ENCODE results near the gene SVIP. TPM values are rescaled to one million over a fixed set of nuclear protein-coding genes. Genes with fewer than 3 reads are reported as not detected.

The SVIP gene
- total RNA-seq, 1 experiment from 2014 or later = 34.2 TPM

DNA sequence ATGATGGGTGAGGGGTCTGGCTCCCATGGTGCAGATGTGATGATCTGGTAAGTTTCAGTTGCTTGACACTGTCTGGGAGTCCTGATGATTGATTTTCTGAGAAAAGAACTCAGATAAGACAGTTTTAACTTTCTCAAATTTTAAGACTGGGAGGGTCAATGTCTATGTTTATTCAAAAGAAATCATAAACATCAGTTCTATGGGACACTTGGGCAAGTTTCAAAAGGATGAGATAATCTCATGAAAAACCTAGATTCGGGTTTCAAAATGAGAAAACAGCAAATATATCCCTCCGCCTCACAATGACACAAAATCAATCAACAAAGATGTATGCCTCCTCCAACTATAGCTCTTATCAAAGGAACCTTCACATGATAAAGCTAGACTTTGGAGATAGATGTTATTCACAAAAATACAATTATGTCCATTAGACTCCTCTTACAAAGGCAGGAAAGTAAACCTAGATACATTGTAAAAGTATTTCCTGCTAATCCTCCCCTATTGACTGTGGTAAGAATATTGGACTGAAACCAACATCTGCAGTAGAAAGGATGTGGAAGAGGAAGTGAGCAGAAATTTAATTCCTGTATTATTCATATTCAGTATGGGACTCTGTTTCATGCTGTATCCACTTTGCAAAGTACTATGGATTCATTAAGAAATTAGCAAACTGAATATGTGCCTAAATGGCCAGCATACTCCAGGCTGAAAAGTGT, 21.6 kb downstream of the SVIP start:
- BruUV-seq (replicated peaks) = no TSS peak
- POLR2A ChIA-PET (ENCODE audit: unreplicated experiment) = no interaction called here
- H3K4me2 ChIP-seq = no peak overlapping the region

GRCh38 chr11:22807391-22807790, 22.2 kb downstream of the SVIP start:
- H2AFZ ChIP-seq = no peak overlapping the region
- H3K4me3 ChIP-seq = no peak overlapping the region
- no peaks in the 10 kb centered on the region for H3K9me2 ChIP-seq (ENCODE audit: insufficient read depth)
- BruUV-seq (replicated peaks) = no TSS peak
- H3K79me2 ChIP-seq (ENCODE audit: low read depth) = no peaks in the 10 kb centered on the region
- no peaks in the 10 kb centered on the region for H3F3A ChIP-seq (ENCODE audit: insufficient read depth, low read depth)
- DNase-seq = no peak
- no peaks in the 10 kb centered on the region for H3K27me3 ChIP-seq (ENCODE audit: insufficient read depth, low read depth)
- no peaks in the 10 kb centered on the region for H3K9me3 ChIP-seq (ENCODE audit: insufficient read depth, low read depth)
- H3K36me3 ChIP-seq (ENCODE audit: low read depth) = no peaks in the 10 kb centered on the region
- POLR2A ChIA-PET (ENCODE audit: unreplicated experiment) = no interaction called here
- intact Hi-C loops (cut with micrococcal nuclease; ENCODE audit: unreplicated experiment) = no loop called here
- no peaks in the 10 kb centered on the region for H3K4me1 ChIP-seq (replicated peaks; ENCODE audit: insufficient read depth)
- H4K20me1 ChIP-seq (ENCODE audit: insufficient read depth) = no peaks in the 10 kb centered on the region
- no peak overlapping the region for H3K27ac ChIP-seq
- TF ChIP-seq, protein P1, sequence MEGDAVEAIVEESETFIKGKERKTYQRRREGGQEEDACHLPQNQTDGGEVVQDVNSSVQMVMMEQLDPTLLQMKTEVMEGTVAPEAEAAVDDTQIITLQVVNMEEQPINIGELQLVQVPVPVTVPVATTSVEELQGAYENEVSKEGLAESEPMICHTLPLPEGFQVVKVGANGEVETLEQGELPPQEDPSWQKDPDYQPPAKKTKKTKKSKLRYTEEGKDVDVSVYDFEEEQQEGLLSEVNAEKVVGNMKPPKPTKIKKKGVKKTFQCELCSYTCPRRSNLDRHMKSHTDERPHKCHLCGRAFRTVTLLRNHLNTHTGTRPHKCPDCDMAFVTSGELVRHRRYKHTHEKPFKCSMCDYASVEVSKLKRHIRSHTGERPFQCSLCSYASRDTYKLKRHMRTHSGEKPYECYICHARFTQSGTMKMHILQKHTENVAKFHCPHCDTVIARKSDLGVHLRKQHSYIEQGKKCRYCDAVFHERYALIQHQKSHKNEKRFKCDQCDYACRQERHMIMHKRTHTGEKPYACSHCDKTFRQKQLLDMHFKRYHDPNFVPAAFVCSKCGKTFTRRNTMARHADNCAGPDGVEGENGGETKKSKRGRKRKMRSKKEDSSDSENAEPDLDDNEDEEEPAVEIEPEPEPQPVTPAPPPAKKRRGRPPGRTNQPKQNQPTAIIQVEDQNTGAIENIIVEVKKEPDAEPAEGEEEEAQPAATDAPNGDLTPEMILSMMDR (conservative IDR thresholded peaks at IDR 0.05) = no peak
- no peak for TF ChIP-seq EZH2 (IDR thresholded peaks at IDR 0.05; ENCODE audit: low read depth)
- CTCF ChIA-PET = no interaction called here
- H3K4me2 ChIP-seq = no peak overlapping the region

More for the DNA sequence above, 21.6 kb downstream of the SVIP start:
- intact Hi-C loops (cut with micrococcal nuclease; ENCODE audit: unreplicated experiment) = no loop called here
- H3K9me2 ChIP-seq (ENCODE audit: insufficient read depth) = no peaks in the 10 kb centered on the region
- H3F3A ChIP-seq (ENCODE audit: insufficient read depth, low read depth) = no peaks in the 10 kb centered on the region
- H4K20me1 ChIP-seq (ENCODE audit: insufficient read depth) = no peaks in the 10 kb centered on the region
- H3K27ac ChIP-seq = no peak overlapping the region
- H3K4me1 ChIP-seq (replicated peaks; ENCODE audit: insufficient read depth) = no peaks in the 10 kb centered on the region
- H3K36me3 ChIP-seq (ENCODE audit: low read depth) = no peaks in the 10 kb centered on the region
- no peaks in the 10 kb centered on the region for H3K79me2 ChIP-seq (ENCODE audit: low read depth)
- CTCF ChIA-PET = no interaction called here
- no peak for DNase-seq
- H3K27me3 ChIP-seq (ENCODE audit: insufficient read depth, low read depth) = no peaks in the 10 kb centered on the region
- no peak overlapping the region for H2AFZ ChIP-seq
- no peaks in the 10 kb centered on the region for H3K9me3 ChIP-seq (ENCODE audit: insufficient read depth, low read depth)
- no peak overlapping the region for H3K4me3 ChIP-seq
- TF ChIP-seq, protein P1 (conservative IDR thresholded peaks at IDR 0.05) = no peak
- no peak for TF ChIP-seq EZH2 (IDR thresholded peaks at IDR 0.05; ENCODE audit: low read depth)

DNA sequence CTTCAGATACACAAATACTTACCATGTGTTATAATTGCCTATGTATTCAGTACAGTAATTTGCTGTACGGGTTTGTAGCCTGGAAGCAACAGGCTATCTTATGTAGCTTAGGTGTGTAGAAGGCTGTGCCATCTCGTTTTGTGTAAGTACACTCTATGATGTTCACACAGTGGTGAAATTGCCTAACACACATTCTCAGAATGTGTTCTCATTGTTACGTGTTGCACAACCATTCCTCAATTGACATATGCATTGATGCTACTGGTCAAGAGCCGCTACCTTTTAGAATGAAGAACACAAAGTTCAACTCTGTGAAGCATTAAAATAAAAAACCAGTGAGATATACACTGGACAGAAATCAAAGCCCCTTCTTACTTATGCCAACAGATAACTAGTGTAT, 26.7 kb downstream of the SVIP start:
- H3K79me2 ChIP-seq (ENCODE audit: low read depth) = no peaks in the 10 kb centered on the region
- H3K27ac ChIP-seq = no peak overlapping the region
- intact Hi-C loops (cut with micrococcal nuclease; ENCODE audit: unreplicated experiment) = no loop called here
- no peaks in the 10 kb centered on the region for H3K36me3 ChIP-seq (ENCODE audit: low read depth)
- no peak overlapping the region for H3K4me2 ChIP-seq
- H3K9me2 ChIP-seq (ENCODE audit: insufficient read depth) = no peaks in the 10 kb centered on the region
- TF ChIP-seq, protein P1 (conservative IDR thresholded peaks at IDR 0.05) = no peak
- TF ChIP-seq EZH2 (IDR thresholded peaks at IDR 0.05; ENCODE audit: low read depth) = no peak
- no peaks in the 10 kb centered on the region for H3F3A ChIP-seq (ENCODE audit: insufficient read depth, low read depth)
- H3K27me3 ChIP-seq (ENCODE audit: insufficient read depth, low read depth) = no peaks in the 10 kb centered on the region
- H4K20me1 ChIP-seq (ENCODE audit: insufficient read depth) = no peaks in the 10 kb centered on the region
- no peaks in the 10 kb centered on the region for H3K4me1 ChIP-seq (replicated peaks; ENCODE audit: insufficient read depth)
- no peaks in the 10 kb centered on the region for H3K9me3 ChIP-seq (ENCODE audit: insufficient read depth, low read depth)
- H3K4me3 ChIP-seq = no peak overlapping the region
- DNase-seq = no peak
- ChIA-PET POLR2A (ENCODE audit: unreplicated experiment) (no interaction called here), CTCF (no interaction called here)
- H2AFZ ChIP-seq = no peak overlapping the region
- no TSS peak for BruUV-seq (replicated peaks)

All from PC-9 (cell line).